Activated CD4-positive, alpha-beta memory T cell treated with anti-CD3 and anti-CD28 coated beads, Interleukin-2, amount 10 ng/mL, durations not matched to agents 7 days and 5 days (primary cell): Measurements from ENCODE around the gene FBF1. TPM values are rescaled to one million over a fixed set of nuclear protein-coding genes. Genes with fewer than 3 reads are reported as not detected.

Source experiments
- CTCF ChIA-PET: fragments of 350-600 bp; sonication (Branson Sonifier 250); formaldehyde crosslinking; loops from one replicate; lab custom pipeline; 2021; ENCODE audit warnings: antibody characterized with exemption, inconsistent platforms; lab: Charles Lee
- POLR2A ChIA-PET: fragments of 350-600 bp; sonication (Branson Sonifier 250); formaldehyde crosslinking; loops from one replicate; lab custom pipeline; 2021; ENCODE audit warnings: antibody characterized with exemption; lab: Charles Lee
- DNase-seq: peaks from one replicate; pipeline ENCODE4 v3.0.0-alpha.2; 2020
- H3K27ac Mint-ChIP-seq: one replicate; pipeline ENCODE4 v1.8.0; 2021; ENCODE audit warnings: mild to moderate bottlenecking, mixed read lengths
- H3K27me3 Mint-ChIP-seq: one replicate; pipeline ENCODE4 v1.8.0; 2021; ENCODE audit warnings: mixed read lengths
- H3K36me3 Mint-ChIP-seq: one replicate; pipeline ENCODE4 v1.8.0; 2021; ENCODE audit warnings: low read depth, mixed read lengths
- H3K4me1 Mint-ChIP-seq: one replicate; pipeline ENCODE4 v1.8.0; 2021; ENCODE audit warnings: mixed read lengths
- H3K4me3 Mint-ChIP-seq: one replicate; pipeline ENCODE4 v1.8.0; 2021; ENCODE audit warnings: mild to moderate bottlenecking, mixed read lengths
- H3K9me3 Mint-ChIP-seq: one replicate; pipeline ENCODE4 v1.8.0; 2021; ENCODE audit warnings: mixed read lengths
- total RNA-seq, 2 experiments: library from RNA; stranded (reverse); gene quantifications; one replicate each; pipeline ENCODE4 v1.2.3, GENCODE V29; 2021

FBF1 gene
- total RNA-seq, 2 experiments from 2014 or later, result 19.8 to 21.1 TPM

- no peak for DNase-seq
- H3K4me1 Mint-ChIP-seq, result peaks cover 9% of the 10 kb centered on the region
- H3K27me3 Mint-ChIP-seq, result no peaks in the 10 kb centered on the region
- H3K9me3 Mint-ChIP-seq, result no peaks in the 10 kb centered on the region
- no peak overlapping the region for H3K27ac Mint-ChIP-seq
- no peak overlapping the region for H3K4me3 Mint-ChIP-seq
- no peaks in the 10 kb centered on the region for H3K36me3 Mint-ChIP-seq
- POLR2A ChIA-PET, result no interaction called here
- CTCF ChIA-PET, result interaction anchor here (0.6 to 1.2 kb wide), 4 partner anchors 15 to 144 kb away, joined by 3 to 4 read pairs (median 4); partner anchors contain the start of gene MRPL38
These were observed 20.7 kb downstream of the FBF1 start for GRCh38 chr17:75920045-75920560.

- DNase-seq, result no peak
- ChIA-PET POLR2A (interaction anchor here (1.3 kb wide), 1 partner anchor 143 kb away, joined by 4 read pairs; no protein-coding TSS in a partner anchor), CTCF (interaction anchor here (0.8 to 1.2 kb wide), 3 partner anchors 14 to 144 kb away, joined by 3 to 4 read pairs (median 3); partner anchors contain the start of gene MRPL38)
- H3K27ac Mint-ChIP-seq, result no peak overlapping the region
- H3K4me1 Mint-ChIP-seq, result peaks cover 9% of the 10 kb centered on the region
- H3K4me3 Mint-ChIP-seq, result no peak overlapping the region
- H3K27me3 Mint-ChIP-seq, result no peaks in the 10 kb centered on the region
- no peaks in the 10 kb centered on the region for H3K9me3 Mint-ChIP-seq
- H3K36me3 Mint-ChIP-seq, result no peaks in the 10 kb centered on the region
These were observed 21.2 kb downstream of the FBF1 start for GRCh38 chr17:75919611-75920010.

- ChIA-PET POLR2A (no interaction called here), CTCF (interaction anchor here (1.2 kb wide), 1 partner anchor 9 kb away, joined by 8 read pairs; no protein-coding TSS in a partner anchor)
- peaks cover 9% of the 10 kb centered on the region for H3K4me1 Mint-ChIP-seq
These were observed 22.9 kb downstream of the FBF1 start for GRCh38 chr17:75917917-75918445.

GRCh38 chr17:75917141-75917916 is 23.5 kb downstream of the FBF1 start:
- no peak for DNase-seq
- H3K9me3 Mint-ChIP-seq, result no peaks in the 10 kb centered on the region
- peaks cover 3% of the 10 kb centered on the region for H3K36me3 Mint-ChIP-seq
- H3K4me1 Mint-ChIP-seq, result peaks cover 9% of the 10 kb centered on the region
- no peaks in the 10 kb centered on the region for H3K27me3 Mint-ChIP-seq
- no peak overlapping the region for H3K4me3 Mint-ChIP-seq
- ChIA-PET POLR2A (interaction anchor here (1.1 kb wide), 1 partner anchor 9 kb away, joined by 4 read pairs; no protein-coding TSS in a partner anchor), CTCF (interaction anchor here (1.4 to 2.0 kb wide), 2 partner anchors 12 to 97 kb away, joined by 5 to 7 read pairs; partner anchors contain the start of gene MRPL38)
- H3K27ac Mint-ChIP-seq, result no peak overlapping the region

More at GRCh38 chr17:75917917-75918445, 22.9 kb downstream of the FBF1 start:
- no peaks in the 10 kb centered on the region for H3K27me3 Mint-ChIP-seq
- no peaks in the 10 kb centered on the region for H3K9me3 Mint-ChIP-seq
- H3K4me3 Mint-ChIP-seq, result no peak overlapping the region
- H3K36me3 Mint-ChIP-seq, result peaks cover 3% of the 10 kb centered on the region
- no peak overlapping the region for H3K27ac Mint-ChIP-seq
- no peak for DNase-seq

GRCh38 chr17:75915268-75915667 is 25.6 kb downstream of the FBF1 start:
- Mint-ChIP-seq H3K4me3 (no peak overlapping the region), H3K4me1 (peaks cover 9% of the 10 kb centered on the region), H3K27ac (no peak overlapping the region), H3K36me3 (peaks cover 3% of the 10 kb centered on the region), H3K27me3 (no peaks in the 10 kb centered on the region), H3K9me3 (no peaks in the 10 kb centered on the region)
- ChIA-PET POLR2A (no interaction called here), CTCF (interaction anchor here (1.0 kb wide), 1 partner anchor 85 kb away, joined by 3 read pairs; the partner anchor contains the start of gene CDK3)
- no peak for DNase-seq

- H3K27me3 Mint-ChIP-seq, result no peaks in the 10 kb centered on the region
- ChIA-PET CTCF (interaction anchor here (1.0 kb wide), 1 partner anchor 86 kb away, joined by 3 read pairs; the partner anchor contains the start of gene CDK3), POLR2A (no interaction called here)
- no peak overlapping the region for H3K4me3 Mint-ChIP-seq
- DNase-seq, result no peak
- H3K27ac Mint-ChIP-seq, result no peak overlapping the region
- H3K9me3 Mint-ChIP-seq, result no peaks in the 10 kb centered on the region
- peaks cover 3% of the 10 kb centered on the region for H3K36me3 Mint-ChIP-seq
- H3K4me1 Mint-ChIP-seq, result peaks cover 11% of the 10 kb centered on the region
These were observed 26.1 kb downstream of the FBF1 start for GRCh38 chr17:75914643-75915267.

GRCh38 chr17:75913537-75914210 is 27.2 kb downstream of the FBF1 start:
- Mint-ChIP-seq H3K4me3 (no peak overlapping the region), H3K27ac (no peak overlapping the region), H3K4me1 (peaks cover 13% of the 10 kb centered on the region), H3K36me3 (peaks cover 3% of the 10 kb centered on the region), H3K27me3 (no peaks in the 10 kb centered on the region), H3K9me3 (no peaks in the 10 kb centered on the region)
- no peak for DNase-seq
- CTCF ChIA-PET, result no interaction called here
- POLR2A ChIA-PET, result no interaction called here

GRCh38 chr17:75910699-75911098 is 30.1 kb downstream of the FBF1 start:
- ChIA-PET POLR2A (no interaction called here), CTCF (interaction anchor here (1.1 to 7.6 kb wide), 3 partner anchors 89 to 278 kb away, joined by 3 to 67 read pairs (median 4); partner anchors contain the start of gene SMIM5)
- H3K36me3 Mint-ChIP-seq, result peaks cover 3% of the 10 kb centered on the region
- H3K27ac Mint-ChIP-seq, result no peak overlapping the region
- no peak for DNase-seq
- no peaks in the 10 kb centered on the region for H3K27me3 Mint-ChIP-seq
- H3K4me1 Mint-ChIP-seq, result peaks cover 17% of the 10 kb centered on the region
- no peak overlapping the region for H3K4me3 Mint-ChIP-seq
- H3K9me3 Mint-ChIP-seq, result no peaks in the 10 kb centered on the region

- Mint-ChIP-seq H3K27me3 (no peaks in the 10 kb centered on the region), H3K36me3 (peaks cover 3% of the 10 kb centered on the region), H3K4me1 (peaks cover 22% of the 10 kb centered on the region), H3K4me3 (no peak overlapping the region), H3K9me3 (no peaks in the 10 kb centered on the region), H3K27ac (no peak overlapping the region)
- ChIA-PET POLR2A (no interaction called here), CTCF (interaction anchor here (0.5 to 7.6 kb wide), 6 partner anchors 13 to 277 kb away, joined by 3 to 67 read pairs (median 3); partner anchors contain the start of genes SMIM5 and TRIM65)
- no peak for DNase-seq
These were observed 31.0 kb downstream of the FBF1 start for GRCh38 chr17:75909812-75910274.

- H3K27ac Mint-ChIP-seq, result no peak overlapping the region
- H3K27me3 Mint-ChIP-seq, result no peaks in the 10 kb centered on the region
- ChIA-PET POLR2A (interaction anchor here (0.9 to 1.8 kb wide), 3 partner anchors 8 to 99 kb away, joined by 3 to 4 read pairs (median 3); no protein-coding TSS in a partner anchor), CTCF (interaction anchor here (0.7 to 7.6 kb wide), 4 partner anchors 13 to 155 kb away, joined by 3 to 67 read pairs (median 4); partner anchors contain the start of gene TRIM65)
- no peak for DNase-seq
- no peaks in the 10 kb centered on the region for H3K9me3 Mint-ChIP-seq
- H3K4me1 Mint-ChIP-seq, result peaks cover 22% of the 10 kb centered on the region
- peaks cover 2% of the 10 kb centered on the region for H3K36me3 Mint-ChIP-seq
- H3K4me3 Mint-ChIP-seq, result no peak overlapping the region
These were observed 31.6 kb downstream of the FBF1 start for GRCh38 chr17:75909051-75909811.

- ChIA-PET CTCF (interaction anchor here (0.7 to 7.6 kb wide), 2 partner anchors 12 to 96 kb away, joined by 4 to 67 read pairs; partner anchors contain the start of gene TRIM65), POLR2A (interaction anchor here (1.8 kb wide), 1 partner anchor 9 kb away, joined by 4 read pairs; no protein-coding TSS in a partner anchor)
- Mint-ChIP-seq H3K27ac (no peak overlapping the region), H3K27me3 (no peaks in the 10 kb centered on the region), H3K36me3 (no peaks in the 10 kb centered on the region), H3K4me3 (no peak overlapping the region), H3K9me3 (no peaks in the 10 kb centered on the region), H3K4me1 (peaks cover 30% of the 10 kb centered on the region)
- DNase-seq, result no peak
These were observed 32.6 kb downstream of the FBF1 start for GRCh38 chr17:75908201-75908600.
